ENCODE results near the gene TCF7L2. TPM values are rescaled to one million over a fixed set of nuclear protein-coding genes. Genes with fewer than 3 reads are reported as not detected.

The TCF7L2 gene
- total RNA-seq, 8 experiments from 2014 or later, result 2.2 to 62.9 (median 7.5) TPM

- 80 to 100% (median 96%) methylated on average over 1 to 12 of the region's 12 CpGs; no CpG with 5 or more reads in 3 of the 10 experiments for WGBS, 10 experiments
- Histone ChIP-seq H3K4me1 (replicated peaks in 1 of 2) (no peaks in the 10 kb centered on the region), H3K4me3 (no peak overlapping the region), H3K27ac (no peak overlapping the region)
- in situ Hi-C loops (cut with MboI; ENCODE audit: low pct_unique_long_range_greater_than_20kb in 2 of 9, low sequenced_read_pairs in 9 of 9, unreplicated experiment in 9 of 9), result no loop called here
- ATAC-seq (replicated peaks in 6 of 8), result no peak
These were observed 88.1 kb downstream of the TCF7L2 start for GRCh38 chr10:113038183-113038582.

DNA sequence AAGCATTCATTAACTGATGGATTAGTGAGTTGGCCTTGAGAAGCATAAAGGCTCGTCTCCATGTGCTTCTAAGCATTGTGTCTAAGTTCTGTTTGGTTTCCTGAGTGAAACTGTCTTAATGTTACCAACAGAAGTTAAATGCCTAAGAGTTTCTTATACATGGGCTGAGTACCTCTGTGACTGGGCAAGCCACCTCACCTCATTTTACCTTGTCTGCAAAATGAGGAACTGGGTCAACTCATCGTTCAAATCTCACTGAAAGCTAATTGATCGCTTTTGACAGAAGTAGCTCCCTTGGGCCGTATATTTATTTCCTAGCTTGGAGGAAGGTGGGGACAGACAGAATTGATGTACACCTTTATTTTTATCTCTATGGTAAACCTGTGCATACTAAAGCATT, 88.9 kb downstream of the TCF7L2 start:
- in situ Hi-C loops (cut with MboI; ENCODE audit: low pct_unique_long_range_greater_than_20kb in 2 of 9, low sequenced_read_pairs in 9 of 9, unreplicated experiment in 9 of 9), result no loop called here
- 70 to 96% (median 92%) methylated on average over 2 to 4 of the region's 4 CpGs; no CpG with 5 or more reads in 3 of the 10 experiments for WGBS, 10 experiments
- no peak for ATAC-seq (replicated peaks in 6 of 8)
- H3K27ac ChIP-seq, result no peak overlapping the region
- H3K4me3 ChIP-seq, result no peak overlapping the region
- H3K4me1 ChIP-seq (replicated peaks in 1 of 2), result no peaks in the 10 kb centered on the region

DNA sequence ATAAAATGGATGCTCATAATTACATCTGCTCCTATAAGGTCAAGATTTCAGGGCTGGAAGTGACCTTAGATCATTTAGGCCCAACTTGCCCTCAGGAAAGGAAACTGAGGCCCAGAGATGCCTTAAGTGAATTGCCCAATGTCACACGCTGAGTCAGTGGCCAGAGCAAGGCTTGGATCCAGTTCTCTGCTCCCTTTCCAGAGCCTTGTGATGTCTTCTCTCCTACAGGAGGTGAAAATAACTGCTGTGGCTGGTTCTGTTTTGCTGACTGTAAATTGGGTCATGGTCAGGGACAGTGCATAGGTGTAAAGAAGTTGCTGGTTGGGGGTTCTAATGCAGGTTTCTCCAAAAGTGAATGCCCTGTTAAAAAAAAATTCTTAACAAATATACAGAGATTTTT, 91.3 kb downstream of the TCF7L2 start:
- Histone ChIP-seq H3K4me1 (replicated peaks in 1 of 2) (no peaks in the 10 kb centered on the region), H3K4me3 (no peak overlapping the region), H3K27ac (no peak overlapping the region)
- in situ Hi-C loops (cut with MboI; ENCODE audit: low pct_unique_long_range_greater_than_20kb in 2 of 9, low sequenced_read_pairs in 9 of 9, unreplicated experiment in 9 of 9), result no loop called here
- ATAC-seq (replicated peaks in 6 of 8), result no peak
- 100% methylated on average over 1 of the region's 1 CpG; no CpG with 5 or more reads in 6 of the 10 experiments for WGBS, 10 experiments

GRCh38 chr10:113041841-113042750, 92.0 kb downstream of the TCF7L2 start:
- in situ Hi-C loops (cut with MboI; ENCODE audit: low pct_unique_long_range_greater_than_20kb in 2 of 9, low sequenced_read_pairs in 9 of 9, unreplicated experiment in 9 of 9), result no loop called here
- no peak overlapping the region for H3K27ac ChIP-seq
- no peaks in the 10 kb centered on the region for H3K4me1 ChIP-seq (replicated peaks in 1 of 2)
- ATAC-seq (replicated peaks in 6 of 8), result no peak
- H3K4me3 ChIP-seq, result no peak overlapping the region
- 58 to 100% (median 97%) methylated on average over 1 to 4 of the region's 5 CpGs; no CpG with 5 or more reads in 1 of the 10 experiments for WGBS, 10 experiments

DNA sequence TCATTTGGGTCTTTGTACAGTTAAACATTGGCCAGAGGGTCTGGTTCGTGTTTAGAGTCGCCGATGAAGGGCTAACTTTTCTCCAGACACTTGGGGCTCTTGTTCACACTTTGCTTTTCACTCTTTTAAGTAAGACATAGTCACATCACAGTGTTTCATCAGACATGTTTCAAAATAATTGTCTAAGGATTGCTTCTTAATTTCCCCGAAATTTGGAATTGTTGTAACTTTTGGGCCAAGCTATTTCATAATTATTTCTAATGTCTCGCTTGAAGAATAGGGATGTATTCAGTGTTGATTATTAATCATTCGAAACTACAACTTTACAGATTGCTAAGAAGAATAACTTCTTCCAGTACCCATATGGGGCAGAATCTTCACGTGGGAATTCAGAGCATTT, 92.8 kb downstream of the TCF7L2 start:
- WGBS, 10 experiments, result 54 to 98% (median 89%) methylated on average over 1 to 7 of the region's 7 CpGs; no CpG with 5 or more reads in 1 of the 10 experiments

GRCh38 chr10:113044016-113044755, 94.1 kb downstream of the TCF7L2 start:
- H3K4me3 ChIP-seq, result no peak overlapping the region
- no peak for ATAC-seq (replicated peaks in 6 of 8)
- in situ Hi-C loops (cut with MboI; ENCODE audit: low pct_unique_long_range_greater_than_20kb in 2 of 9, low sequenced_read_pairs in 9 of 9, unreplicated experiment in 9 of 9), result no loop called here
- H3K27ac ChIP-seq, result no peak overlapping the region
- H3K4me1 ChIP-seq (replicated peaks in 1 of 2), result peaks cover 7 to 9% of the 10 kb centered on the region in 2 donors
- WGBS, 10 experiments, result 67 to 100% (median 96%) methylated on average over 1 to 9 of the region's 12 CpGs; no CpG with 5 or more reads in 1 of the 10 experiments

More for the DNA sequence above, 92.8 kb downstream of the TCF7L2 start:
- Histone ChIP-seq H3K27ac (no peak overlapping the region), H3K4me1 (replicated peaks in 1 of 2) (peaks cover 5% of the 10 kb centered on the region in 2 donors), H3K4me3 (no peak overlapping the region)
- in situ Hi-C loops (cut with MboI; ENCODE audit: low pct_unique_long_range_greater_than_20kb in 2 of 9, low sequenced_read_pairs in 9 of 9, unreplicated experiment in 9 of 9), result no loop called here
- no peak for ATAC-seq (replicated peaks in 6 of 8)

DNA sequence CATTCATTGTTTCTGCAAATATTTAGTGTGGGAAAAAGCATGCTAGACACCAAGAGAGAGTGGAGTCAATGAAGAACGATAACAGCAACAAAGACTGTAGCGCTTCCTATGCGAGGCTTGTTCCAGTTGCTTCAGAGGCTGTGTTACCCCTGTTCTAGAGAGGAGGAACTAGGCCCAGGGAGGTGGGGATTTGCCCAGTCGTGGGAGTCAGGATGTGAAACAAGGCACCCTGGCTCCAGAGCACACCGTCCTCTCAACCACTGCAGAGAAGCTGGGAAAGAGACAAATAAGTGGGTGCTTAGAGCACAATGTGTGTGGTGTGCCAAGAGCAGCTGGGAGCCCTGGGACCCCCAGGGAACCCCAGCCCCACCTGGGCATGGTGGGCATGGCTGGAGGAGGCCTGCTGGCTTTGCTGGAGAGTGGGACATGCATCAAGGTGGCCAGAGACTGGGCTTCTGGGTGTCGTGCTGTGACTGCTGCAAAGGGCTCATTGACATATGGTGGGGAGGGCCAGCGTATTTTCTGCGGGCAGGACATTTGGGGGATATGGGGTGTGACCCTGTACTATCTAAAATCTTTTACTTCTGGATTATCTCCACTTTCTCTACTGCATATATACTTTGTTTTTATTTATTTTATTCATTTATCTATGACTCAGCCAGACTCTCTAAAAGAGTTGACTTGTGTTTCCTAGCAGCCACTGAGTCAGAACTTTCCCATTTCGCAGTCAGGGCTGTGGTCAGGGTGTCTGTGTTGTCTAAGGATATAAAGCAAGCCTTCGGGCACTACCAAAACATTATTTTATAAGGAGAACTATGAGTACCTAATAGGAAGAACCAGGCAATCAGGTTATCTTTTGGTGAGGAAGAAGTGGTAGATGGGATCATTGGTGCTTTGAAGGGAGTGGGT, 95.4 kb downstream of the TCF7L2 start:
- no peak overlapping the region for H3K4me3 ChIP-seq
- ATAC-seq (replicated peaks in 6 of 8), result peak in 3 of 8 experiments; percentile 33 to 91 (median 80)
- H3K27ac ChIP-seq, result no peak overlapping the region
- in situ Hi-C loops (cut with MboI; ENCODE audit: low pct_unique_long_range_greater_than_20kb in 2 of 9, low sequenced_read_pairs in 9 of 9, unreplicated experiment in 9 of 9), result no loop called here
- 33 to 100% (median 91%) methylated on average over 3 to 9 of the region's 10 CpGs; no CpG with 5 or more reads in 1 of the 10 experiments for WGBS, 10 experiments
- peaks cover 9 to 13% of the 10 kb centered on the region in 2 donors for H3K4me1 ChIP-seq (replicated peaks in 1 of 2)

DNA sequence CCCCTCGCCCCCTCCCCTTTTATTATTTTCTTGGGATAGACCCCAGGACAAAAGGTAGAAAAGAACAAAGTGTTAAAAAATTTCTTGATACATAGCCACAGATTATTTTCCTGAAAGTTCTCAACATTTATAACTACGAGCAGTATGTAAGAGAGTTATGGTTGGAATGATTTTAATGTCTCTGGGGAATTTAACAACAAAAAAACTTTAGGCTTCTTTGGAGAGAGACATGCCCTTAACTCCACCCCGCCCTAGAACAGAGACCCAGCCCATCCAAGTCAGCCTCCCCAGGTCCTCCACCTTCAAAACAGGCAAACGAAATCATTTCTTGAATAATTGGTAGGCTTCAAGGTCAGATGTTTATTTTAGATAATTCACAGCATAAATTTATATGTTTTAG, 97.1 kb downstream of the TCF7L2 start:
- in situ Hi-C loops (cut with MboI; ENCODE audit: low pct_unique_long_range_greater_than_20kb in 2 of 9, low sequenced_read_pairs in 9 of 9, unreplicated experiment in 9 of 9), result no loop called here
- H3K4me3 ChIP-seq, result no peak overlapping the region
- 49 to 86% (median 64%) methylated on average over 1 to 4 of the region's 4 CpGs; no CpG with 5 or more reads in 4 of the 10 experiments for WGBS, 10 experiments
- no peak overlapping the region for H3K27ac ChIP-seq
- peaks cover 12 to 15% of the 10 kb centered on the region in 2 donors for H3K4me1 ChIP-seq (replicated peaks in 1 of 2)
- ATAC-seq (replicated peaks in 6 of 8), result peak in 1 of 8 experiments; percentile 9

DNA sequence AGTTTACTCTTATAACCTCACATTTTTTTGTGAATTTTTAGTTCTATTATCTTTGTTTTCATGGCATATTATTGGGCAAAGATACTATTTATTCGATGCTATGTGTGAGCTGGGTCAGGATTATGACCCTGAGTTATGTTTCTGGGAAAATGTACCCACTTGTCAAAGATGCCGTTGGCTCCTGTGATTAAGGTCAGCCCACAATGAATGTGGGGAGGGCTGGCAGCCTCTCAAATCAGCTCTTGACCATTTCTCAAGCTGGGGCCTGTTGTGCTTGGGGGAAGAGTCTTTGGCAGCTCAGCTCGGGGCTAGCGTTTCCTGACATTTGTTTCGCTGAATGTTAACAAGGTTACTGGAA, 97.5 kb downstream of the TCF7L2 start:
- Histone ChIP-seq H3K4me3 (no peak overlapping the region), H3K4me1 (replicated peaks in 1 of 2) (peaks cover 12 to 20% of the 10 kb centered on the region in 2 donors), H3K27ac (no peak overlapping the region)
- WGBS, 10 experiments, result 40 to 100% (median 50%) methylated on average over 1 to 5 of the region's 5 CpGs
- in situ Hi-C loops (cut with MboI; ENCODE audit: low pct_unique_long_range_greater_than_20kb in 2 of 9, low sequenced_read_pairs in 9 of 9, unreplicated experiment in 9 of 9), result no loop called here
- peak in 3 of 8 experiments; percentile 16 to 45 (median 27) for ATAC-seq (replicated peaks in 6 of 8)

- ATAC-seq (replicated peaks in 6 of 8), result peak in 1 of 8 experiments; percentile 17
- 70 to 100% (median 94%) methylated on average over 1 to 9 of the region's 13 CpGs for WGBS, 10 experiments
- peaks cover 12 to 23% of the 10 kb centered on the region in 2 donors for H3K4me1 ChIP-seq (replicated peaks in 1 of 2)
- in situ Hi-C loops (cut with MboI; ENCODE audit: low pct_unique_long_range_greater_than_20kb in 2 of 9, low sequenced_read_pairs in 9 of 9, unreplicated experiment in 9 of 9), result no loop called here
- H3K4me3 ChIP-seq, result no peak overlapping the region
- H3K27ac ChIP-seq, result no peak overlapping the region
These were observed 98.1 kb downstream of the TCF7L2 start for GRCh38 chr10:113047963-113048781.

DNA sequence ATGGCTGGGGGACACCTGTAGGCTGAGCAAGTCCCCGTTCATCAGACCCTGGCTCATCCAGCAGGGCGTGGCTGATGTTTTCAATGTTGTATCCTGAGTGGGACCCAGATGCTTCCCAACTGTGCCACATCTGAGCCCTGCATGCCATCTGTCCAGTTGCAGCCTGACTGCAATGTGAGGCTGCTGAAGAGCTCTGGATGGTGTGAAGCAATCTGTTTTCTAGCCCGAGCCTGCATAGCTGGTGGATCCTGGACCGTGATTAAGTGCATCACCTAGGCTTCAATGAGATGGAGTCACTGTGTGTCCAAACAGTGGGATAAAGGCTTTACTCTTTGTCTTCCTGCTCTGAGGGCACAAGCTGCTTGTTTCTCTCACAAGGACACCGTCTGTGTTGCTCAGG, 99.8 kb downstream of the TCF7L2 start:
- in situ Hi-C loops (cut with MboI; ENCODE audit: low pct_unique_long_range_greater_than_20kb in 2 of 9, low sequenced_read_pairs in 9 of 9, unreplicated experiment in 9 of 9), result no loop called here
- peaks cover 15 to 33% of the 10 kb centered on the region in 2 donors for H3K4me1 ChIP-seq (replicated peaks in 1 of 2)
- no peak overlapping the region for H3K4me3 ChIP-seq
- WGBS, 10 experiments, result 8 to 100% (median 60%) methylated on average over 1 to 4 of the region's 5 CpGs; no CpG with 5 or more reads in 2 of the 10 experiments
- ATAC-seq (replicated peaks in 6 of 8), result peak in 5 of 8 experiments; percentile 53 to 82 (median 60)
- H3K27ac ChIP-seq, result no peak overlapping the region
